Fibroblast of villous mesenchyme (primary cell): ENCODE data around the gene FOXM1. TPM values are rescaled to one million over a fixed set of nuclear protein-coding genes. Genes with fewer than 3 reads are reported as not detected.

Source experiments
- DNase-seq: peaks from one replicate; pipeline ENCODE4 v3.0.0-alpha.2; 2010; ENCODE audit warnings: low read depth
- H3K4me3 ChIP-seq: 2 replicates; pipeline ENCODE4 v1.5.1; 2011; ENCODE audit warnings: low read depth, mild to moderate bottlenecking, low read length
- CTCF ChIP-seq: IDR thresholded peaks from 2 replicates; pipeline ENCODE4 v1.5.1; 2012; ENCODE audit warnings: low read depth, mild to moderate bottlenecking, low read length; ENCODE audit not compliant: insufficient read depth
- total RNA-seq: library from RNA; depleted of rRNA; stranded (reverse); fragments of >200 nt; gene quantifications from 2 replicates; pipeline ENCODE4 v1.2.3, GENCODE V29; 2012

Gene FOXM1
- total RNA-seq, 1 donor = 16.4 TPM

- no peak for TF ChIP-seq CTCF
- no peak for DNase-seq
- no peak overlapping the region for H3K4me3 ChIP-seq
These were observed 35.2 kb upstream of the FOXM1 start for GRCh38 chr12:2912216-2912575.

DNA sequence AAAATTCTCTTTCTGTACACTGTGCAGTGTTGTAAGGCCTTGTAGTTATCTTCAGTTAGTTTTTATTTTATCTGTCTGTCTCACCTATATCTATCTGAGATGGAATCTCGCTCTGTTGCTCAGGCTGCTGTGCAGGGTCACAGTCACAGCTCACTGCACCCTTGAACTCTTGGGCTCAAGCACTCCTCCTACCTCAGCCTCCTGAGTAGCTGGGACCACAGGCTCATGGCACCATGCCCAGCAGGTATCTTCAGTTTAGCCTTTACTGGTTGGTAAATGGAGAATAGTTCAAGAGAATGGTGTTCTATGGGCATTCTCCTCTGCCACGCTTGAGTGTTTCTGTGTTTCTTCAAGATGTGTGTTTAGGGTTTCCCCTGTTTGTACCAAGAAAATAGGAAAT is 27.3 kb upstream of the FOXM1 start:
- H3K4me3 ChIP-seq = no peak overlapping the region
- TF ChIP-seq CTCF = no peak
- DNase-seq = no peak

DNA sequence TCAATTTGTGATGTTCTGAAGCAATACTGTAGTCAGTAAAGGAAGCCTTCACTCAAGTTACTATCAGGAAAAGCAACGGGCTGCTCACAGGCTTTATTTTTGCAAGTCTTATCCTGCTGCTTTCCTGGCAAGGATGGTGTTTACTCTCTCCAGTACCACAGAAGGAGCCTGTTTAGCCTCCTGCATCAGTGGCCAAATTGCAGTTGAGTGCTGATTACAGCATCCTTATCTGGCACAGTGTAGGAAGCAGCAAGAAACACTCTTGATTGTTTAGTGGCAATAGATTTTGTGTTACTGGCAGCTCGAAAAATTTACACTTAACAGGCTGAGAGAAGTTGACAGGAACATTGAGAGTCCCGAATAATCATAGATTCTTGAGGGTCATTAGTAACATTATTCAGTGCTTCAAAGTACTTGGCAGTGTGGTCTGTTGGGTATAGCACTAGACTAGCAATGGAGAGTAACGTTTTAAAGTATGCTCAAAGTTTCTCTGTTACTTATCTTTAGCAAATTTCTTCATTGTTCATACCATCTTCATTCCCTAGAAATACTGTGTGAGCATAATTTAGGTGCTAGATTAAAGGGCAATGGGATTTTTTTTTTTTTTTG is 25.4 kb upstream of the FOXM1 start:
- no peak overlapping the region for H3K4me3 ChIP-seq
- DNase-seq = peak; percentile 66
- no peak for TF ChIP-seq CTCF

- TF ChIP-seq CTCF = no peak
- no peak overlapping the region for H3K4me3 ChIP-seq
- no peak for DNase-seq
These were observed 23.7 kb upstream of the FOXM1 start for GRCh38 chr12:2900642-2901041.

- DNase-seq = no peak
- no peak for TF ChIP-seq CTCF
- no peak overlapping the region for H3K4me3 ChIP-seq
These were observed 20.4 kb upstream of the FOXM1 start for GRCh38 chr12:2897418-2897817.

DNA sequence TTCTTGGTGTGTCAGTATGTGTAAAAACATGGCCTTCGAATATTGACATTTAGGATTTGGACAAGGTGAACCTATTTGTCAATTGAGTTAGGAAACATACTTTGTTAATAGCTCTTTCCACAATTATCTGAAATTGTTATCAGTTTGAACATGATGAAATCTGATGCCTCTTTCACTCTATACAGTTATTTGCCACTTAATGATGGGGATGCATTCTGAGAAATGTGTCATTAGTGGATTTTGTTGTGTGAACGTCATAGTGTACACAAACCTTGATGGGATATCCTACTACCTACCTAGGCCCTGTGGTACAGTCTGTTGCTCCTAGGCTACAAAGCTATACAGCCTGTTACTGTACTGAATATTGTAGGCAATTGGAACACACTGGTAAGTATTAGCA is 18.5 kb upstream of the FOXM1 start:
- peak; percentile 39 for DNase-seq
- TF ChIP-seq CTCF = no peak
- no peak overlapping the region for H3K4me3 ChIP-seq

DNA sequence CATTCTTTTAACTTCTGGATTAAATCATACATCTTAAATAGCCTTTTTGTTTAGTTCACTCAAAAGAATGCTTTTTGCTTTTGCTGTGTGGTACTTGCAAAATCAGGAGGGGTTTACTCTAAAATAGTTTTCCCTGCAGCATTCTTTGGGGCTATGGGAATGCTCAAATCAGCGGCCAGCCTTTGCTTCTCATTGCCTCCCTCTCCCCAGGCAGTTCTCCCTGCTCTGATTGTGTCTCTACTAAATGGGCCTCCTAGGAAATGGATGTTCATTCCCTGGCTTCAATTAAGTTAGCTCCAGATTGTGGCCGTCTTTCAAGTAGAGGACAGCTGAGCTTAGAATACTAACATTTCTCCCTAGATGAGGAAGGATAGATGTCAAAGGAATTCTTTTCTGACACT is 18.1 kb upstream of the FOXM1 start:
- no peak overlapping the region for H3K4me3 ChIP-seq
- TF ChIP-seq CTCF = no peak
- peak; percentile 57 for DNase-seq
